ENCODE data around the gene GREB1L.

Gene GREB1L

DNA sequence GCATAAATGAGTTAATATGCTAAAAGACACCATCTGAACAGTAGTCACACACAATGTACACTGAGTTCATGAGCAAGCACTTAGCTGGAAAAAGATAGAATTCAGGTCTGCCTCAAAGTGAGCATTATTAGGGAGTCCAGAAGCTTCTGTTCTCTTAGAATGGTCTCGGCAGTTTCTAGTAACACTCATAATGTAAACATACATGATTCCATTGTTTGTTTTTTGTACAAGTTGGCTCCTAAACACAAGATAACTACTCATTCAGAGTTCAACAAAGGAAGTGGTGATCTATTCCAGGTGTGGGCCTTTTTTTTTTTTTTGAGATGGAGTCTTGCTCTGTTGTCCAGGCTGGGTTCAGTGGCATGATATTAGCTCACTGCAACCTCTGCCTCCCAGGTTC lies 292.3 kb downstream of the GREB1L start:
- TF ChIP-seq CTCF (conservative IDR thresholded peaks at IDR 0.05; ENCODE audit: low read depth, low read length) = no peak
- no peak overlapping the region for H3K4me3 ChIP-seq (ENCODE audit: low read length)
- no peak for DNase-seq (ENCODE audit: low read depth)

DNA sequence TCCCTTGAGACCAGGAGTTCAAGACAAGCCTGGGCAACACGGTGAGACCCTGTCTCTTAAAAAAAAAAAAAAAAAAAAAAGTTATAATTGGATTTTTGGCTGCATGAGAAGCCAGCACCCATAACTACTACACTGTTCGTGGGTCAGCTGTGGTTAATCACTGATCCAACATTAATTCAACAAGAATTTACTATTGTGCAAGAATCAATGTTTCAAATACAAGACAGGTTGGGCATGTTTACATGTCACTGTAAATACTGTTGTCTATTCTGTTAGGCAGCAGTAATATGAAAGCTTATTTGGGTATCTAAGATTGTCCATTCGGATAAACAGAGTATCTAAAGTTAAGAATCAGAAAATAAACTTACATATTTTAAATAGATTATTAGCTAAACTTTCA lies 296.2 kb downstream of the GREB1L start:
- no peak for DNase-seq (ENCODE audit: low read depth)
- H3K4me3 ChIP-seq (ENCODE audit: low read length) = no peak overlapping the region
- TF ChIP-seq CTCF (conservative IDR thresholded peaks at IDR 0.05; ENCODE audit: low read depth, low read length) = no peak

- DNase-seq (ENCODE audit: low read depth) = no peak
- TF ChIP-seq CTCF (conservative IDR thresholded peaks at IDR 0.05; ENCODE audit: low read depth, low read length) = no peak
- no peak overlapping the region for H3K4me3 ChIP-seq (ENCODE audit: low read length)
Observed at GRCh38 chr18:21546423-21546822, 304.4 kb downstream of the GREB1L start.

GRCh38 chr18:21548647-21549046 lies 306.6 kb downstream of the GREB1L start:
- DNase-seq (ENCODE audit: low read depth) = no peak
- no peak for TF ChIP-seq CTCF (conservative IDR thresholded peaks at IDR 0.05; ENCODE audit: low read depth, low read length)
- no peak overlapping the region for H3K4me3 ChIP-seq (ENCODE audit: low read length)

- no peak for DNase-seq (ENCODE audit: low read depth)
- no peak for TF ChIP-seq CTCF (conservative IDR thresholded peaks at IDR 0.05; ENCODE audit: low read depth, low read length)
- no peak overlapping the region for H3K4me3 ChIP-seq (ENCODE audit: low read length)
Observed at GRCh38 chr18:21550510-21550970, 308.5 kb downstream of the GREB1L start.

GRCh38 chr18:21557607-21558253 lies 315.7 kb downstream of the GREB1L start:
- no peak for TF ChIP-seq CTCF (conservative IDR thresholded peaks at IDR 0.05; ENCODE audit: low read depth, low read length)
- no peak overlapping the region for H3K4me3 ChIP-seq (ENCODE audit: low read length)
- DNase-seq (ENCODE audit: low read depth) = no peak

DNA sequence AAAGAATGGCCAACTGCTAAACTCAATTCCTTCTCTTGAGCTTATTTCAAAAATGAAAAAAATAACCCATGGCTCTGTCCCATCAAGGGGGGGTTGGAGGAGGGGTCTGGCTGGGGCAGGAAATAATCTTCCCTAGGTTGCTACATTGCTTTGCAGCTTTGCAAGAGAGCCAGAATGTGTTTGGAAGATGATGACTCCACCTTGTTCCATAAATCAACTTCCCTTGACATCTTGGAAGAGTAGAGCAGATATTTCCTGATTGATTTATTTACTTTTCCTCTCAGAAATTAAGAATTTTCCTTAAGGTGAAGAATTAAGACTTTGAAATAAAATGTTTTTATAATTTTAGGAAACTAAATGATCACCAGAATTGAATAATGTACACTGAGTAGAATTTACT lies 317.2 kb downstream of the GREB1L start:
- DNase-seq (ENCODE audit: low read depth) = no peak
- H3K4me3 ChIP-seq (ENCODE audit: low read length) = no peak overlapping the region
- TF ChIP-seq CTCF (conservative IDR thresholded peaks at IDR 0.05; ENCODE audit: low read depth, low read length) = no peak

All from retinal pigment epithelial cell (primary cell).